Endothelial cell of umbilical vein (primary cell): ENCODE data around the gene LMO1.

ENCODE experiments used
- CTCF ChIP-seq, 2 donors: IDR thresholded peaks; 1 replicate in 1 of 2; 2 replicates in 1 of 2; pipeline ENCODE4 v1.5.1; 2011; ENCODE audit warnings: low read length in 2 of 2, mild to moderate bottlenecking in 2 of 2, moderate library complexity in 2 of 2, control low read depth in 1 of 2, inconsistent platforms in 1 of 2, low read depth in 1 of 2; ENCODE audit not compliant: insufficient read depth in 1 of 2; ENCODE audit errors: extremely low read depth in 1 of 2
- EZH2 ChIP-seq: IDR thresholded peaks from 2 replicates; pipeline ENCODE4 v1.6.1; 2012; ENCODE audit warnings: borderline replicate concordance, low read depth, mild to moderate bottlenecking, moderate library complexity, low read length, inconsistent platforms; ENCODE audit not compliant: severe bottlenecking
- POLR2AphosphoS5 ChIP-seq: IDR thresholded peaks from 2 replicates; pipeline ENCODE4 v1.6.1; 2012; ENCODE audit warnings: low read depth, mild to moderate bottlenecking, control low read depth, low read length, moderate library complexity; ENCODE audit not compliant: insufficient read depth

- TF ChIP-seq EZH2 (no peak), CTCF (IDR thresholded peaks at IDR 0.05; ENCODE audit: extremely low read depth in 1 of 2, insufficient read depth in 1 of 2, low read depth in 1 of 2, low read length in 2 of 2) (no peak), POLR2AphosphoS5 (no peak)
These were observed 19.0 kb upstream of the LMO1 start for GRCh38 chr11:8282631-8283030.
